Keratinocyte (primary cell): ENCODE measurements around the gene RFTN1. TPM values are rescaled to one million over a fixed set of nuclear protein-coding genes. Genes with fewer than 3 reads are reported as not detected.

ENCODE experiments used
- DNase-seq: peaks from one replicate; pipeline ENCODE4 v3.0.0-alpha.2; 2011; ENCODE audit warnings: low read depth, missing footprints, low spot score
- FAIRE-seq: peaks from 2 replicates; lab custom pipeline; 2011; peaks lifted over from hg19 to GRCh38; lab: Jason Lieb, UNC
- H2AFZ ChIP-seq: 2 replicates; pipeline ENCODE4 v1.6.0; 2012; ENCODE audit warnings: low read length, control low read depth, inconsistent platforms; ENCODE audit not compliant: control insufficient read depth
- H3K27ac ChIP-seq: 2 replicates; pipeline ENCODE4 v1.5.1; 2011; ENCODE audit warnings: low read length; ENCODE audit not compliant: control insufficient read depth, insufficient read depth
- H3K27me3 ChIP-seq: 3 replicates; pipeline ENCODE4 v1.6.0; 2011; ENCODE audit warnings: low read length; ENCODE audit not compliant: control insufficient read depth, insufficient read depth; ENCODE audit errors: extremely low read depth
- H3K36me3 ChIP-seq, 2 experiments: 2 replicates in 1 of 2; 3 replicates in 1 of 2; pipeline ENCODE4 v1.5.1; 2011; ENCODE audit warnings: low read length in 2 of 2, mild to moderate bottlenecking in 1 of 2; ENCODE audit not compliant: control insufficient read depth in 2 of 2, insufficient read depth in 2 of 2; ENCODE audit errors: extremely low read depth in 1 of 2
- H3K4me1 ChIP-seq: 3 replicates; pipeline ENCODE4 v1.5.1; 2011; ENCODE audit warnings: low read length; ENCODE audit not compliant: control insufficient read depth, insufficient read depth; ENCODE audit errors: extremely low read depth
- H3K4me2 ChIP-seq: 3 replicates; pipeline ENCODE4 v1.6.0; 2011; ENCODE audit warnings: low read depth, low read length; ENCODE audit not compliant: control insufficient read depth, insufficient read depth; ENCODE audit errors: extremely low read depth
- H3K4me3 ChIP-seq, 3 experiments: fragments of 200-600 bp in 1 of 3; sonication (generic) in 1 of 3; 2 replicates in 2 of 3; 3 replicates in 1 of 3; pipeline ENCODE4 v1.5.1; 2011 to 2016; ENCODE audit warnings: low read length in 3 of 3, mild to moderate bottlenecking in 3 of 3, control low read depth in 2 of 3, inconsistent platforms in 1 of 3, low read depth in 1 of 3, mixed read lengths in 1 of 3, mixed run types in 1 of 3, moderate library complexity in 1 of 3; ENCODE audit not compliant: control insufficient read depth in 2 of 3, insufficient read depth in 2 of 3; ENCODE audit errors: extremely low read depth in 1 of 3
- H3K79me2 ChIP-seq: 2 replicates; pipeline ENCODE4 v1.6.0; 2012; ENCODE audit warnings: low read length; ENCODE audit not compliant: control insufficient read depth, insufficient read depth
- H3K9ac ChIP-seq: 3 replicates; pipeline ENCODE4 v1.6.0; 2011; ENCODE audit warnings: low read length; ENCODE audit not compliant: control insufficient read depth, insufficient read depth; ENCODE audit errors: extremely low read depth
- H3K9me1 ChIP-seq: 3 replicates; pipeline ENCODE4 v1.6.0; 2011; ENCODE audit warnings: low read length; ENCODE audit not compliant: control insufficient read depth, insufficient read depth; ENCODE audit errors: extremely low read depth
- H3K9me3 ChIP-seq: 2 replicates; pipeline ENCODE4 v1.5.1; 2012; ENCODE audit warnings: low read depth, low read length; ENCODE audit not compliant: control insufficient read depth
- H4K20me1 ChIP-seq: 3 replicates; pipeline ENCODE4 v1.6.0; 2011; ENCODE audit warnings: low read length; ENCODE audit not compliant: control insufficient read depth, insufficient read depth; ENCODE audit errors: extremely low read depth
- EZH2 ChIP-seq: IDR thresholded peaks from one replicate; pipeline ENCODE4 v1.6.1; 2012; ENCODE audit warnings: inconsistent platforms, mild to moderate bottlenecking, low read length, moderate library complexity
- dilution Hi-C: fragments of 300-500 bp; cut with MboI; formaldehyde crosslinking; loops from one replicate; pipeline ENCODE4 v1.7.0; 2020; ENCODE audit warnings: low sequenced_read_pairs; ENCODE audit not compliant: extremely low pct_ligation_motif_present
- polyA plus RNA-seq, 5 experiments: library from polyadenylated mRNA; depleted of rRNA in 3 of 5; stranded (reverse) in 3 of 5; stranded (forward) in 1 of 5; unstranded in 1 of 5; fragments of >200 nt; gene quantifications; 1 replicate in 1 of 5; 2 replicates in 3 of 5; 3 replicates in 1 of 5; pipeline versions ENCODE4 v1.2.1 to v1.2.3, GENCODE V29; 2011 to 2012; ENCODE audit warnings: missing spikeins in 2 of 5, low read depth in 1 of 5, low replicate concordance in 1 of 5
- TF ChIP-seq, protein P1 (sequence below), 3 experiments: IDR thresholded peaks in 1 of 3; conservative IDR thresholded peaks in 1 of 3; optimal IDR thresholded peaks in 1 of 3; 2 replicates in 2 of 3; 3 replicates in 1 of 3; pipeline versions ENCODE3 to v1.5.1; 2011; ENCODE audit warnings: low read length in 3 of 3, mild to moderate bottlenecking in 3 of 3, moderate library complexity in 2 of 3, control low read depth in 1 of 3, inconsistent platforms in 1 of 3; ENCODE audit not compliant: insufficient read depth in 2 of 3; ENCODE audit errors: extremely low read depth in 1 of 3

RFTN1 gene
- polyA plus RNA-seq, 1 donor (not counting 4 experiments of a cell fraction or from before 2014, with no cell fraction given): 18.0 TPM

DNA sequence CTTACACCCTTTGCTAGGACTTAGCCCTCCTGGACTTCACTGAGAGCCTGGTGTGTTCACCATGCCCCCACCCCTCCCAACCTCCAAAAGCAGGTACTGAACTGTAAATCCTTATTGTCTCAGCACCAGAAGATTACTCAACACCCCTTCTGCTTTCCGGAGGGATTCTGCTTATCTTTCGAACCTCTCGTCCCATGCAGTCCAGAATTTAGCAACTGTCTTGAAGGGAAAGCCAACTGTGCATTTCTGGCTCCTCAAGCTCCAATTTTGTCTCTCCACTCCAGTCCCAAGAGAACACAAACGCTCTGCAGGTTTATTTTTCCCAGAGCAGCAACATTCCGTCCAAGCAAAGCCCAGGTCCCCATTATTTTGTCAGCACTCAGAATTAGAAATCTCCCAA lies 49.6 kb downstream of the RFTN1 start:
- no peak overlapping the region for H3K4me3 ChIP-seq
- no peaks in the 10 kb centered on the region for H3K9me1 ChIP-seq
- no peaks in the 10 kb centered on the region for H3K79me2 ChIP-seq
- FAIRE-seq: no peak
- H3K4me1 ChIP-seq: no peaks in the 10 kb centered on the region
- no peak overlapping the region for H3K9ac ChIP-seq
- H3K4me2 ChIP-seq: no peak overlapping the region
- no peaks in the 10 kb centered on the region for H3K9me3 ChIP-seq
- no peaks in the 10 kb centered on the region for H3K27me3 ChIP-seq
- no peak overlapping the region for H2AFZ ChIP-seq
- no peak overlapping the region for H3K27ac ChIP-seq
- TF ChIP-seq EZH2: no peak
- TF ChIP-seq, protein P1, sequence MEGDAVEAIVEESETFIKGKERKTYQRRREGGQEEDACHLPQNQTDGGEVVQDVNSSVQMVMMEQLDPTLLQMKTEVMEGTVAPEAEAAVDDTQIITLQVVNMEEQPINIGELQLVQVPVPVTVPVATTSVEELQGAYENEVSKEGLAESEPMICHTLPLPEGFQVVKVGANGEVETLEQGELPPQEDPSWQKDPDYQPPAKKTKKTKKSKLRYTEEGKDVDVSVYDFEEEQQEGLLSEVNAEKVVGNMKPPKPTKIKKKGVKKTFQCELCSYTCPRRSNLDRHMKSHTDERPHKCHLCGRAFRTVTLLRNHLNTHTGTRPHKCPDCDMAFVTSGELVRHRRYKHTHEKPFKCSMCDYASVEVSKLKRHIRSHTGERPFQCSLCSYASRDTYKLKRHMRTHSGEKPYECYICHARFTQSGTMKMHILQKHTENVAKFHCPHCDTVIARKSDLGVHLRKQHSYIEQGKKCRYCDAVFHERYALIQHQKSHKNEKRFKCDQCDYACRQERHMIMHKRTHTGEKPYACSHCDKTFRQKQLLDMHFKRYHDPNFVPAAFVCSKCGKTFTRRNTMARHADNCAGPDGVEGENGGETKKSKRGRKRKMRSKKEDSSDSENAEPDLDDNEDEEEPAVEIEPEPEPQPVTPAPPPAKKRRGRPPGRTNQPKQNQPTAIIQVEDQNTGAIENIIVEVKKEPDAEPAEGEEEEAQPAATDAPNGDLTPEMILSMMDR (optimal IDR thresholded peaks at IDR 0.05 in 1 of 3, IDR thresholded peaks at IDR 0.05 in 1 of 3, conservative IDR thresholded peaks at IDR 0.05 in 1 of 3; ENCODE audit: extremely low read depth in 1 of 3, insufficient read depth in 2 of 3, low read length in 3 of 3): no peak
- dilution Hi-C loops: no loop called here
- peaks cover 0 to 2% of the 10 kb centered on the region in 2 experiments for H3K36me3 ChIP-seq
- no peaks in the 10 kb centered on the region for H4K20me1 ChIP-seq
- no peak for DNase-seq

- H3K27ac ChIP-seq: no peak overlapping the region
- no peaks in the 10 kb centered on the region for H3K9me1 ChIP-seq
- H3K4me1 ChIP-seq: no peaks in the 10 kb centered on the region
- H3K36me3 ChIP-seq: peaks cover 0 to 2% of the 10 kb centered on the region in 2 experiments
- no peak overlapping the region for H2AFZ ChIP-seq
- dilution Hi-C loops: no loop called here
- H4K20me1 ChIP-seq: no peaks in the 10 kb centered on the region
- no peaks in the 10 kb centered on the region for H3K9me3 ChIP-seq
- no peaks in the 10 kb centered on the region for H3K79me2 ChIP-seq
- no peak overlapping the region for H3K9ac ChIP-seq
- no peak for FAIRE-seq
- no peak overlapping the region for H3K4me3 ChIP-seq
- H3K4me2 ChIP-seq: no peak overlapping the region
- DNase-seq: no peak
- H3K27me3 ChIP-seq: no peaks in the 10 kb centered on the region
- TF ChIP-seq, protein P1 (optimal IDR thresholded peaks at IDR 0.05 in 1 of 3, IDR thresholded peaks at IDR 0.05 in 1 of 3, conservative IDR thresholded peaks at IDR 0.05 in 1 of 3; ENCODE audit: extremely low read depth in 1 of 3, insufficient read depth in 2 of 3, low read length in 3 of 3): no peak
- no peak for TF ChIP-seq EZH2
Measured at GRCh38 chr3:16463119-16463518, 50.4 kb downstream of the RFTN1 start.
